Activated effector memory CD4-positive, alpha-beta T cell treated with Interleukin-2 at 50 U/mL for 16 hours (primary cell): ENCODE measurements around the gene KLF5.

Experiments used
- DNase-seq: peaks from one replicate; pipeline ENCODE4 v3.0.0-alpha.2; 2020

Gene KLF5

GRCh38 chr13:73060251-73061160 is 1.7 kb downstream of the KLF5 start:
- no peak for DNase-seq

DNA sequence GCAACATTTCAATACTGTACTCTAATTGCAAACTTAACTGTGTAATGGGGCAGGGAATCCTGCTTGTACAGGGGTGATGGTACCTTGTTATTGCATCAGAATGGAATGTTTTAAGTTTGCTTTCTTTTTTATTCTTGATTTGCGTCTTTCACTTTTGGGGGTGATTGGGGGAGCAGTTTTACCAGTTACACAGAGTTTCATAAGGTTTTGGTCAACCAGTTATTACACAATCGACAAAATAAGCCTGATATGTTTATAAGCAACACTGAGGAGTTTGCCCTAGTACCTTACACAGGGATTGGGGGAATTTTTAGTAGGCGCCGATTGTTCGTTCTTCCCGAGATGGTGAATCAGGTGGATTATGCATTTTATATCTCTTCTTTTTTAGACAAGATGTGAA is 2.7 kb downstream of the KLF5 start:
- DNase-seq, result no peak

- DNase-seq, result no peak
Observed at GRCh38 chr13:73061876-73062275, 3.1 kb downstream of the KLF5 start.

- DNase-seq, result no peak
Observed at GRCh38 chr13:73062468-73062867, 3.7 kb downstream of the KLF5 start.

DNA sequence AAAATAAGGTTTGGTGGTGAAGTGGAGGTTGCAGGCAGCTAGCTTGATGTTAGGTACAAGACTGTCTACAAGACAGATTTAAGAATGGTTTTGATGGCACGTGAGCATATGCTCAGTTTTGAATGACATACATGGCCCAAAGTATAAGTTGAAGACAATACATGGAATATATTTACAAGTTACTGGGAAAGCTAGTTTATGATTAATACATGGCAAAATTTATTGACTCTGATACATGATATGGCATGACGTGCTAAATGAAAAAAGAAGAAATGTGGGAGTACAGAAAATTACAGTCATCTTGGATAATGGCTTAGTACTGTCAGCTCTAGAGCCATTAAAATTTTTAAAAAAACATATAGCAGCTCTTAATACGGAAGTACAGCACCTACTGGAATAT is 4.4 kb downstream of the KLF5 start:
- no peak for DNase-seq

DNA sequence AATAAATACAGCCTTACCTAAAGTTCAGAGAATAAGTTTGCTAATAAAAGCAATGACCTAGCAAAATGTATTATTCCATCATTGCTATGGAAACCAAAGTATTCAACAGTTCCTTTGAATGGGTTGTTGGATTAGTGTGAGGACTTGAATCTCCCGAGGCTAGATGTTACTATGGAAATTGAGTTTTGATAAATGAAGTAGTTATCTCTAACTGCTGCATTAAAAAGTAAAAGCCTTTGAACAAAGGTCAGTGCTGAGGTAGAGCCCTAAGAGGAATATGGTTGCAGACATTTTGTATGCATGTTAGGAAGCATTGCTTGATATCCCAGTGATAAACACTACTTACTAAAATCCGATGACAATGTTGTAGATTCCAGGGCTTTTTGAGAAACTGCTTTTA is 6.2 kb downstream of the KLF5 start:
- no peak for DNase-seq

DNA sequence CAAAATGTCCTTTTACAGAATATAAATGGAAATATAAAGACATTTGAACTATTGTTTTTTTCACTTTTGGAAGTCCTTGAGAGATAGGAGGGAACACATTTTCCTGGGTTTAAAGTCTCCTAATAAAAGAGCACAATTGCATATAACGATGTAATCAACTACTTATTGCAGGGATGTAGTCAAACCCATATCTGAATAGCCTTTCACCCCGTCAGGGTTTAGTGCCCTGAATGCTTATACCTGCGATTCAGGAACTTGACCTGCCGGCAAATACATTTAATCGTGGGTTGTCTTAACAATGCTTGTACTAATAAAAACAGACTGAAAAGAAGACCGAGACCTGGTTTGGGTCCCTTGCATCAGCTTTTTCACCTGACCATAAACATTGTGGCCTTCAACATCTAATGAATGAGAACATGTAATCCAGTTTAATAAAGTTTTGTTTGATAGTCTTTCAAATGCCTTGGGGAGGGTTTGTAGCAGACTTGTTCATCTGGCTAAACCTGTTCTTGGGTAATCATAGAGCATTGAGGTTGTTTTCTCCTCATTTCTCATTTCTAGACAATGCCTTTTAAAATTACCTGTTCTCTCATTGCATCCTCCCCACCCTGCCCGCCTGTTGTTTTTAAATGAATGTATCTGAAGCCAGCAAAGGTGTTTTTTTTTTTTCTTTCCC is 7.0 kb downstream of the KLF5 start:
- no peak for DNase-seq

GRCh38 chr13:73069206-73069805 is 10.5 kb downstream of the KLF5 start:
- DNase-seq, result no peak

- DNase-seq, result no peak
Observed at GRCh38 chr13:73070451-73071098, 11.8 kb downstream of the KLF5 start.

- no peak for DNase-seq
Observed at GRCh38 chr13:73072239-73072900, 13.6 kb downstream of the KLF5 start.

DNA sequence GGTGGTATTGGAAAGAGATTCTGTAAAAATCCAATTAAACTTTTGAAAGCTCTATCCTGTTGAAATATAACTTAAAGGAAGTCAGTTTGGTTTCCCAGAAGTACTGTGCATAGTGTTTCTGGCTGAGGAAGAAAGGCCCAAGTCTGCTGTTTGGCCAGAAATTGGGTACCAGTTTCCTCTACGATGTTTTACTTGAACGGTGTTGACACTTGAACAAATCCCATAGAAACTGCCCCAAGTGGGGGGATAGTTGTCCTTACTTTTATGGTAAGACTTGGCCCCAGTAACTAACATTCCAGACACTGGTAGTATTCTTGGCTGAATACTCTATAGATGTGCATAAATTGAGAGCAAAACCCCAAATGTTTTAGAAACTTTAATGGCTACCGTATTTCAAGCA is 14.2 kb downstream of the KLF5 start:
- DNase-seq, result no peak

- DNase-seq, result no peak
Observed at GRCh38 chr13:73074014-73074413, 15.2 kb downstream of the KLF5 start.

DNA sequence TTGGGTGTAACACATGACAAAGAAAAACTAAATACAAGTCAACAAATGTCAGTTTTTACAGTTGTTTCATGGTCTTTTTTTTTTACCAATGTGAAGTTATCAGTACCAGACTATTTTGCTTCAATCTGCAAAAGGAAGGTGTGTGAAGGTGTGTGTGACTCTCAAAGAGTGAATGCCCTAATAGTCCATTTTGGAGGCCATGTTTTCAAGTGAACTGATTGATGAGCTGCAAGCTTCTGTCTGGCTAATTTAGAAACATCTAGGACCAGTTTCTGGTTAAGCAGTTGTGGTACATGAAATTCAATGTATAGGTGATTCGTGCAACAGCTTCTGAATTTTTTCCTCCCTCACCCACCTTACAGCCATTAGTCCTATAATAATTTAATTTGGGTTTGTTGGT is 16.1 kb downstream of the KLF5 start:
- no peak for DNase-seq

DNA sequence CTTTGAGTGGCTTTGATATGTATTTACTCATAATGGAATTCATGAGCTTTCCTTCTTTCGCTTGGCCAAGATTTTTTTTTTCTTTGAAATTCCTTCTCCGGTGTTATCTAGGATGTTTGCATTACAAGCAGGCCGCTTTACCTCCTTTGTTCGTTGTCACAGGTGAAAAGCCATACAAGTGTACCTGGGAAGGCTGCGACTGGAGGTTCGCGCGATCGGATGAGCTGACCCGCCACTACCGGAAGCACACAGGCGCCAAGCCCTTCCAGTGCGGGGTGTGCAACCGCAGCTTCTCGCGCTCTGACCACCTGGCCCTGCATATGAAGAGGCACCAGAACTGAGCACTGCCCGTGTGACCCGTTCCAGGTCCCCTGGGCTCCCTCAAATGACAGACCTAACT is 16.7 kb downstream of the KLF5 start:
- no peak for DNase-seq

GRCh38 chr13:73075954-73076353 is 17.1 kb downstream of the KLF5 start:
- DNase-seq, result no peak

DNA sequence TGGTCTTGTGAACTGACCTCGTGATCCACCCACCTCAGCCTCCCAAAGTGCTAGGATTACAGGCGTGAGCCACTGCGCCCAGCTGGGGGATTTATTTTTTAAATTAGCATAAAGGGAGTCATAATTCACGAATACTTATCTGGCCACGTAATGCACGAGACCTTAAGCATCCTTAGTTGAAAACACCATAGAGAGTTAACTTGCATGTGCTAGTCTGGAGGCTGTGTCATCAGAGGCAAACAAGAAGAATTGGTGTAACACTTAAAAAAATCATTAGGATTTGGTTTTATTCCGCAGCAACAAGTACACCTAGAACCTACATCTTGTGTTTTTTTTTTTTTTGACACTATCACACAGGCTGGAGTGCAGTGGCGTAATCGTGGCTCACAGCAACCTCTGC is 19.1 kb downstream of the KLF5 start:
- DNase-seq, result no peak

DNA sequence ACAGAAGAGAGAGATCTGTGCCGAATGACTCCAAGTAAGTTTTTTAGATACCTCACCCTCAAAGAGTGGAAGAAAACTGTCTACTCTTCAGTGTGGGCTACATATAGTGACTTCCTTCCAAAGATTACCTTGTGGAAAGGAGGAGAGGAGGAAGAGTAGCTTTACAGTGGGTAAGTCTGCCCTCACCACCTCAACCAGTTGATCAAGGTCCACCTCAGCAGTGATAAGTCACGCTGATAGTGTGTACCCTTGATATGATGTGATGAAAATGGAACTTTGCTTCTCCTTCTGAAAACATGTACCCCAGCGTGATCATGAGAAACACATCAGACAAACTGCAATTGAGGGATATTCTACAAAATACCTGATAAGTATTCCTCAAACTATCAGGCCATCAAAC is 20.6 kb downstream of the KLF5 start:
- DNase-seq, result no peak

- no peak for DNase-seq
Observed at GRCh38 chr13:73081256-73081915, 22.6 kb downstream of the KLF5 start.

DNA sequence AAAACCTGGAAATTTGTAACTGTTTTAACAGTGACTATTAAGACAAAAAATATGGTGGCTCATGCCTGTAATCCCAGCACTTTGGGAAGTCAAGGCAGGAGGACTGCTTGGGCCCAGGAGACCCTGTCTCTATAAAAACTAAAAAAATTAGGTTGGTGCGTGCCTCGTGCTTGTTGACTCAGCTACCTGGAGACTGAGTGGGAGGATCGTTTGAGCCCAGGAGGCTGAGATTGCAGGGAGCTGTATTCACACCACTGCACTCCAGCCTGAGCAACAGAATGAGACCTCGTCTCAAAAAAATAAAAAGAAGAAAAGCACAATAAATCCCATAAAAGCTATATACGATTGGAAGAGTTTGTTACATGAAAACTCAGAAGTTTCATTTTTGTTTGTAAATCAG is 23.7 kb downstream of the KLF5 start:
- no peak for DNase-seq

GRCh38 chr13:73082895-73083294 is 24.1 kb downstream of the KLF5 start:
- no peak for DNase-seq

DNA sequence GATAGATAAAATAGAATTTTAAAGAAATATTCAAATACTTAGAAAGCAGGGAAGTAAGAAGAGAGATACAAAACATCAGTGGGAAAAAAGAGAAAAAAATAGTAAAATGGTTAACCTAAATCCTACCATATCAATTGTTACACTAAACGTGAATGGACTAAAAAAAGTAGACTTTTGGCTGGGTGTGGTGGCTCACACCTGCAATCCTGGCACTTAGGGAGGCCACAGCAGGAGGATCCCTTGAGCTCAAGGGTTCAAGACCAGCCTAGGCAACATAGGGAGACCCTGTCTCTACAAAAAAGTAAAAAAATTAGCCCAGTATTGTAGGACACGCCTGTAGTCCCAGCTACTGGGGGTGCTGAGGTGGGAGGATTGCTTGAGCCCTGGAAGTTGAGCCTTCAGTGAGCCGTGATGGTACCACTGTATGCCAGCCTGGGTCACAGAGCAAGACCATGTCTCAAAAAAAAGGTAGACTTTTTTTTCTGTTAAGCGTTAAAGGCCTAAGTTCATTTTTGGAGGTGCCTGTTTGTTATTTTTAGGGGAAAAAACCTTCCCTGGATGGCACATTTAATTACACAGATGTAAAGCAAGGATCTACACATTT is 29.6 kb downstream of the KLF5 start:
- no peak for DNase-seq

GRCh38 chr13:73089213-73089612 is 30.4 kb downstream of the KLF5 start:
- no peak for DNase-seq
